ENCODE measurements around the gene IFTAP. TPM values are rescaled to one million over a fixed set of nuclear protein-coding genes. Genes with fewer than 3 reads are reported as not detected.
A peak's percentile ranks its signal among the peaks of the same experiment; 100 is the strongest.

IFTAP gene
- total RNA-seq, 2 experiments from 2014 or later, result 1.5 to 1.8 TPM

DNA sequence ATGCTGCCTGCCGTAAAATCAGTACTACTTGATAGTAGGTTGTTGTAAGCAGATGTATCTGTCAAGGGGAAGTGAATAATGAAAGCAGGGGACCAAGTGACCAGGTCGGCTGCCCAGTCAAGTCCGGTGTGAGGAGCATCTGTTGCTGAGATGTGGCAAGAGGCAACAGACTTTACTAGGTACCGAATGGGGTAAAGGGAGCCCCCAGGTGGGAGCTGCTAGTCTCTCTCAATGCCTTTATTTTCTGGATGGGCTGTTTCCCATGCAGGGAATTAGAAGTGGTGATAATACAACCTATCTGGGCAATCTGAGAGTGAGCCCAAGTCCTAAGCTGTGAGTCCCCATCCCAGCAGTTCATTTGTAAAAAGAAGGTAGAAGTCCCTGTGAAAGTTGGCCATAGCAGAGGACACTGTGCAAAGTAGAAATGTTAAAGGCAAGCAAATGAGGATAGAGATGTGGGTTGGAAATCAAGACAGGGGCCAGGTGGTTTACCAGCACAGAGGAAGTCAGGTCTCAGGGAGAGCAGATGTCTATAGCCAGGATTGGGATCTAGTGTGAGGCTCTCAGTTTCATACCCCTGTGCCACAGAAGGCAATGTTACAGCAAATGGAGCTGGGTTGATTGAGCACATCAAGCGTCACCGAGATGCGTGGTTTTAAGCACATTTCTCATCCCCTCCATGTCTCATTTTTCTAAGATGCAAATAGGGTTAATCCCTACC is 94.4 kb downstream of the IFTAP start:
- no peak overlapping the region for H3K27ac Mint-ChIP-seq
- H3K27me3 Mint-ChIP-seq, result peaks cover 58% of the 10 kb centered on the region
- H3K4me3 Mint-ChIP-seq, result no peak overlapping the region
- H3K9me3 Mint-ChIP-seq, result no peaks in the 10 kb centered on the region
- peaks cover 12% of the 10 kb centered on the region for H3K4me1 Mint-ChIP-seq
- CTCF ChIA-PET, result no interaction called here
- POLR2A ChIA-PET, result no interaction called here
- H3K36me3 Mint-ChIP-seq (ENCODE audit: low read depth), result no peaks in the 10 kb centered on the region
- no peak for DNase-seq

DNA sequence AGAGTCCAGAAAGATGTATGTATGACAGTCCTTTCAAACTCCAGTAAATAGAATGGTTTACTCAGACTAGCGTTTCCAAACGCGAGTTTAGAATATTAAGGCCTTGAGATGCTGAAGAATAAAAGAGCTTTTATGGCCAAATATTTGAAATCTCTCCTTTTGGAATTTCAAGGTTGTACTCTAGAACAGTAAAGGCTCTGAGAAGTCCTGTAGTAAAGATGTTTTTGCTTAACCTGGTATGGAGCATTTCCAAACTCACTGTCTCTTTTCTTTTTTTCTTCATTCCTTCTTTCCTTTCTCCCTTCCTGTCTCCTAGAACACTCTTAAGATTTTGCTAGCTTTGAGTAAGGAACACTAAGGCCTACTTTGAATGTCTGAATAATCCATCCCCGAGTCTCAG is 95.1 kb downstream of the IFTAP start:
- CTCF ChIA-PET, result no interaction called here
- no peak overlapping the region for H3K4me3 Mint-ChIP-seq
- no peak for DNase-seq
- no peaks in the 10 kb centered on the region for H3K9me3 Mint-ChIP-seq
- H3K36me3 Mint-ChIP-seq (ENCODE audit: low read depth), result no peaks in the 10 kb centered on the region
- H3K27ac Mint-ChIP-seq, result no peak overlapping the region
- H3K27me3 Mint-ChIP-seq, result peaks cover 54% of the 10 kb centered on the region
- peaks cover 10% of the 10 kb centered on the region for H3K4me1 Mint-ChIP-seq
- POLR2A ChIA-PET, result no interaction called here

DNA sequence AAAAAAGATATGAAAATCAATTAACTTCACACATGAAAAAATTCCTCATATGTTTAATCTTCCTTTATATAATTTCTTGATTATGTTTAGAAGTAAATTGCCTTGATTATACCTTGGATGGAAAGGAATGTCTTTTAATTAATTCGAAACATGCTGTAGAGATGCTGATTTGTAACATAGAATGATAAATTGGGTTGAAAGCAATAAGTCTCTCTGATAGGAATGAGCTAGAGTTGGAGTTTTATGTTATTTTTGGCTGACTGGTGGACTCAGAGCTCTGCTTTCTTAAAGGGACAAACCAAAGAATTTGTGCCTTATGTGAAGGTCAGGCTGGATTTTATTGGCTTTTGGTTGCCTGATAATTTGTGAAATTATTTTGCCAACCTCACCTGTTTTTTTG is 98.4 kb downstream of the IFTAP start:
- DNase-seq, result no peak
- no peak overlapping the region for H3K4me3 Mint-ChIP-seq
- H3K36me3 Mint-ChIP-seq (ENCODE audit: low read depth), result no peaks in the 10 kb centered on the region
- no peaks in the 10 kb centered on the region for H3K4me1 Mint-ChIP-seq
- H3K27ac Mint-ChIP-seq, result no peak overlapping the region
- POLR2A ChIA-PET, result no interaction called here
- CTCF ChIA-PET, result no interaction called here
- no peaks in the 10 kb centered on the region for H3K9me3 Mint-ChIP-seq
- H3K27me3 Mint-ChIP-seq, result peaks cover 34% of the 10 kb centered on the region

DNA sequence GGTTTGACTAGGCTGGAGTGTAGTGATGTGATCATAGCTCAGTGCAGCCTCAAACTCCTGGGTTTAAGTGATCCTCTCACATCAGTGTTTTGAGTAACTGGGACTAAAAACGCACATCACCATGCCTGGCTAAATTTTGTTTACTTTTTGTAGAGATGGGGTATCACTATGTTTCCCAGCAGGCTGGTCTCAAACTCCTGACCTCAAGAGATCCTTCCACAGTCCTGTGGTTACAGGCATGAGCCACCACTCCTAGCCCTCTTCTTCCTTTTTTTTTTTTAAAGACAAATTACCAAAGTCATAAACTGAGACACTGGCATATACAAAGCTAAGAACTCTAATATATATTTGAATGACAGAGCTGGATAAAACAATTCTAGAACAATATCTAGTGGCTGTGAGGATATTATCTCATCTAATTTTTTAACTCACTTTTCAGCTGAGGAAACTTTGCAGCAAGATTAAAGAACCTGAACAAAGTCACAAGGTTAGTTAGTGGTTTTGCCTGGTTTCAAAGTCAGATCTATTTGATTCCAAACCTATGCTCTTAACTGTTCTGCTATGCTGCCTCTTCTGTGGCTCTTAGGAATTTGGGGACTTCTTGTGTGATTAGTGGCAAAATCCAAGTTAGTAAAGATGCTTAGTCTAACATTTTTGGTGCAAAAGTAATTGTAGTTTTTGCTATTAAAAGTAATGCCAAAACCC is 99.0 kb downstream of the IFTAP start:
- Mint-ChIP-seq H3K4me3 (no peak overlapping the region), H3K27ac (no peak overlapping the region), H3K4me1 (no peaks in the 10 kb centered on the region), H3K9me3 (no peaks in the 10 kb centered on the region), H3K27me3 (peaks cover 32% of the 10 kb centered on the region), H3K36me3 (ENCODE audit: low read depth) (no peaks in the 10 kb centered on the region)
- POLR2A ChIA-PET, result no interaction called here
- CTCF ChIA-PET, result no interaction called here
- no peak for DNase-seq

DNA sequence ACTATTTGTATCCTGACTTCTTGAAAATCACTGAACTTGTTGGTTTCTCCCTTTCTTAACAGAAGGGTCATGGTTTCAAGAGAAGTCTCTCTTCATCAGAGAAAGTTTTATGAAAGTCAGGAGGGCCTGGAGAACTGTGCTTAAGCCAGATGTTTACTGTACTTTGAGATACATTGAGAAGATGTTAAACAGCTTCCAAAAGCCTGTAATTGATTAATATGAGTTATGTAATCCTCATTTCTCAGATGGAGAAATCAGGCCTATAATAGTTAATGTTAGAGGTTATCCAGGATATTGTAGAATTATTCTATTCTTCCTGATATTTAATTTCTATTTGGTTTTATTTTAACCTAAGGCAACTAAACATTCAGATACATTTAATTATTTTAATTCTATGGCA is 100.8 kb downstream of the IFTAP start:
- H3K27ac Mint-ChIP-seq, result no peak overlapping the region
- H3K4me3 Mint-ChIP-seq, result no peak overlapping the region
- H3K36me3 Mint-ChIP-seq (ENCODE audit: low read depth), result no peaks in the 10 kb centered on the region
- H3K4me1 Mint-ChIP-seq, result no peaks in the 10 kb centered on the region
- ChIA-PET POLR2A (no interaction called here), CTCF (no interaction called here)
- H3K27me3 Mint-ChIP-seq, result peaks cover 20% of the 10 kb centered on the region
- H3K9me3 Mint-ChIP-seq, result no peaks in the 10 kb centered on the region
- DNase-seq, result no peak

DNA sequence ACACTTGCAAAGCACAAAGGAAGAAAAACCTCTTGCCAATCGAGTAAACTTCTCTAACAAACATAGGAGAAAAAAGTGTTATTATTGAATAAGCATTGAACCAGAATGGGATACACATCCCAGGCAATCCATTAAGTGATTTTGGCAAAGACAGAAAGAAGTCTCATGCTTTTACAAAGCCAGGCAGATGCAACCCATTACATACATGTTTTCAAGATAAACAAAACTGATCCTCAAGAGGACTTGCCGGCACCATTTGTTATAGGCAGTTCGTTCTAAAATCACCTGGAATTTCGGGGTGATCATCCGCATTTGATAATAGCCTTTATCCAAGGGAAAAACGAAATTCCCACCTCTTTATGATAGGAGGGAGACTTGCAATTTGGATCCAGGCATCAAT is 101.3 kb downstream of the IFTAP start:
- CTCF ChIA-PET, result no interaction called here
- Mint-ChIP-seq H3K4me1 (no peaks in the 10 kb centered on the region), H3K36me3 (ENCODE audit: low read depth) (no peaks in the 10 kb centered on the region), H3K9me3 (no peaks in the 10 kb centered on the region), H3K27ac (no peak overlapping the region), H3K4me3 (no peak overlapping the region), H3K27me3 (peaks cover 20% of the 10 kb centered on the region)
- DNase-seq, result no peak
- POLR2A ChIA-PET, result no interaction called here

DNA sequence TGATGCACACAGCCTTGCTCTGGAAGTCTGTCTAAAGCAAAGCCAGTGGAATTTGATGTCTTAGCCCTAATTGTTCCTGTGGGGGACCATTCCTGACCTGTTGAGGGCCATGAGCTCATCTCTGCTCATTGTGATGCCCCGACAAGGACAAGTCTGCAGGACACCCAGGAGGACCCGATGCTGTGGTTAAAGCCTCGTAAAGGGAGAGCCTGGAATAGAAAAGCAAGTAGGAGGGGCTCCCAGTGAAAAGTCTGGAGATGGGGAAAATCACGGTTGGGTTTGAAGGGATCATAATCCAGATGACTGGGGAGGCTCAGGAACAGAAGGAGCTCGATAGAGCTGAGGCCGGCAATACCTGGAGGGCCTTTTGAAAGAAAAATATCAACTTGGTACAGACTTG is 102.2 kb downstream of the IFTAP start:
- ChIA-PET CTCF (interaction anchor here (0.7 kb wide), 1 partner anchor 1731 kb away, joined by 3 read pairs; no protein-coding TSS in a partner anchor), POLR2A (no interaction called here)
- Mint-ChIP-seq H3K27ac (no peak overlapping the region), H3K27me3 (peaks cover 15% of the 10 kb centered on the region), H3K4me3 (no peak overlapping the region), H3K9me3 (no peaks in the 10 kb centered on the region), H3K4me1 (no peaks in the 10 kb centered on the region), H3K36me3 (ENCODE audit: low read depth) (no peaks in the 10 kb centered on the region)
- DNase-seq, result no peak

DNA sequence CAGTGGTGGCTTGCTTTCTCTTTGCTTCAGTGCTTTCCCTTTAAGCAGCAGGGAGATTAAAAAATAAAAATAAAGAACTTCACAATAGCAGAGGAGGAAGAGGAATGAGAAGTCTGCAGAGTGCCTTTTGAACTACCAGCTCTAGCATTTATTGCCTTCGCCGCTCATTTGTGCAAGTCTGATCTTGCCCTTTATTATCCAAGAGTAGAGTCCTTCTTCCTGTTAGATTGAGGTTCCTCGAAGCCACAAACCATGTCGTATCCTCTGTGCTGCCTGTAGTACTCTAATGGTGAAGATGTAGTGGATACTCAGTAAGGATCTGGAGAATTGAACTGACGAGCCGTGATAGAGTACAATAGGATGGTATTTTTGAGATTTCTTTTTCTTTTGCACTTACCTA is 105.0 kb downstream of the IFTAP start:
- Mint-ChIP-seq H3K27ac (no peak overlapping the region), H3K9me3 (no peaks in the 10 kb centered on the region), H3K27me3 (peaks cover 12% of the 10 kb centered on the region), H3K4me1 (no peaks in the 10 kb centered on the region), H3K4me3 (no peak overlapping the region), H3K36me3 (ENCODE audit: low read depth) (no peaks in the 10 kb centered on the region)
- CTCF ChIA-PET, result no interaction called here
- no peak for DNase-seq
- POLR2A ChIA-PET, result no interaction called here

DNA sequence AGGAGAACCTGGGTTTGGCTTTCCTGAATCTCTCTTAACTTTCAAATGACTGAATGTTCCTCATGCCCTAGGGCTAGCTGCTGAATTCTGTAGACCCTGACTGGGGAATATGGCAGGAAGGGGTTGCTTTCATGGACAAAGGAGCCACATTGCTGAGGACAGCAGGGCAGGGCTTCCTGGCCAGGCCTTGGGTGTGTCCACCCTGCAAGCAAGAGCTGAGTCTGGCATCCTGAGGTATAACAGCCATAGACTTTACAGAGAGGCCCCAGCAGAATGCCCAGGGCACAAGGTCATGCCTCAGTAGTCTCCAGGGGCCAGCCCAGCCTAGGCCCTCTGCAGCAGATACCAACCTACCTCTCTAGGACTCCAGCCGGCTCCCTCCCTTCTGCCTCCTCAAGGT is 105.9 kb downstream of the IFTAP start:
- no peaks in the 10 kb centered on the region for H3K9me3 Mint-ChIP-seq
- no peak overlapping the region for H3K4me3 Mint-ChIP-seq
- POLR2A ChIA-PET, result interaction anchor here (0.5 kb wide), 1 partner anchor 9 kb away, joined by 3 read pairs; no protein-coding TSS in a partner anchor

DNA sequence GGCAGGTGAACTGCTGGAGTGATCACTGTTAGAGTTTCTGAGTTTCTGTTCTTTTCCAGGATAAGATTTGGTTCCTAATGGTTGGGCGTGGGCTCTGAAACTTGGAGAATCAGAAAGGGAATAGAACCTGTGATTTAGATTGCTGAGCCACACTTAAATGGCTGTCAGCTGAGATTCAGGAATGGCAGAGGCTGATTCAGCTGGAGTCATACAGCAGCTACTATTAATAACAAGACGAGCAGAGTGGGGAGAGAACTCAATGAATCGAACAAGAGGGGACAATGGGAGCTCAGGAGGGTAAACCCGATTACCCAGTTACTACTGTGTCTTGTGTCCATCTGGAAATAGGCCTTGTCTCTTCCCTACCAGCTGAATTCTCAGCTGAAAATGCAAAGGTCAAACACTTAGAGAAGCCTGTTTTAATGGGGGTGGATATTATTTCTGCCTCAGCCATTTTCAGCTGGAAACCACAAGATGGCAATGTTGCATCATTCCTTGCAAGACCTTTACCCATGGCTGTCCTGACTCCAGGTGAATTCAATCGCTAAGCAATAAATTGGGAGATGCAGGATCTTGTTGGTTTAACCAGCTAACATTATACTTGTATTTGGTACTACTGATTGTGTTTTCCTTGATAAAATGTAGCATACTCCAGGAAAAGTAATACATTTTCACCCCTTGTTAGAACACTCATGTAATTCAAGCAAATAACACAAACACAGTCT is 108.2 kb downstream of the IFTAP start:
- H3K36me3 Mint-ChIP-seq (ENCODE audit: low read depth), result no peaks in the 10 kb centered on the region
- peaks cover 17% of the 10 kb centered on the region for H3K27me3 Mint-ChIP-seq
- ChIA-PET CTCF (interaction anchor here (1.4 kb wide), 1 partner anchor 45 kb away, joined by 8 read pairs; no protein-coding TSS in a partner anchor), POLR2A (no interaction called here)
- no peak overlapping the region for H3K4me3 Mint-ChIP-seq
- peak; percentile 16 for DNase-seq
- no peaks in the 10 kb centered on the region for H3K4me1 Mint-ChIP-seq
- H3K27ac Mint-ChIP-seq, result no peak overlapping the region
- H3K9me3 Mint-ChIP-seq, result no peaks in the 10 kb centered on the region

More for the DNA sequence above, 105.9 kb downstream of the IFTAP start:
- Mint-ChIP-seq H3K27ac (no peak overlapping the region), H3K4me1 (no peaks in the 10 kb centered on the region), H3K27me3 (peaks cover 12% of the 10 kb centered on the region), H3K36me3 (ENCODE audit: low read depth) (no peaks in the 10 kb centered on the region)
- DNase-seq, result no peak
- CTCF ChIA-PET, result no interaction called here

DNA sequence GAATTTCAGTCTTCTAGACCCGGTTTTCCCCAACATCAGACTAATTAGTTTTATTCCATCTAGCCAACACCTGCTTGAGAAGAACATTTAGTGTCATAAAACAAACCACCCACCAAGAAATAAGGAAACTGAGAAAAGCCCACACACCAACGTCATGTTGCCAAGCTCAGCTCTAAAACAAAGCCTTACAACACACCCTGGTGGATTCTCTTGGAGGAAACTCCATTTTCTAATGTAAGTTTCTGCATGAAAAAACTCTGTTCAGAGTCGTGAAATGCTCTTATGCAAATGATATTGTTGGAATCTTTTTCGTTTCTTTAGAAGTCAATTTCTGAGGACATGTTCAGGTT is 108.7 kb downstream of the IFTAP start:
- peaks cover 17% of the 10 kb centered on the region for H3K27me3 Mint-ChIP-seq
- H3K27ac Mint-ChIP-seq, result no peak overlapping the region
- H3K4me3 Mint-ChIP-seq, result no peak overlapping the region
- DNase-seq, result no peak
- H3K9me3 Mint-ChIP-seq, result no peaks in the 10 kb centered on the region
- ChIA-PET POLR2A (no interaction called here), CTCF (interaction anchor here (1.4 kb wide), 1 partner anchor 44 kb away, joined by 8 read pairs; no protein-coding TSS in a partner anchor)
- H3K36me3 Mint-ChIP-seq (ENCODE audit: low read depth), result no peaks in the 10 kb centered on the region
- H3K4me1 Mint-ChIP-seq, result no peaks in the 10 kb centered on the region

All from activated CD4-positive, alpha-beta T cell treated with anti-CD3 and anti-CD28 coated beads, Interleukin-2, amount 10 ng/mL, durations not matched to agents 7 days and 5 days (primary cell).